ENCODE results near the gene PRSS37. TPM values are rescaled to one million over a fixed set of nuclear protein-coding genes. Genes with fewer than 3 reads are reported as not detected.

Gene PRSS37, protein sequence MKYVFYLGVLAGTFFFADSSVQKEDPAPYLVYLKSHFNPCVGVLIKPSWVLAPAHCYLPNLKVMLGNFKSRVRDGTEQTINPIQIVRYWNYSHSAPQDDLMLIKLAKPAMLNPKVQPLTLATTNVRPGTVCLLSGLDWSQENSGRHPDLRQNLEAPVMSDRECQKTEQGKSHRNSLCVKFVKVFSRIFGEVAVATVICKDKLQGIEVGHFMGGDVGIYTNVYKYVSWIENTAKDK
- not detected in 2 replicates for total RNA-seq (ENCODE audit: low replicate concordance)

DNA sequence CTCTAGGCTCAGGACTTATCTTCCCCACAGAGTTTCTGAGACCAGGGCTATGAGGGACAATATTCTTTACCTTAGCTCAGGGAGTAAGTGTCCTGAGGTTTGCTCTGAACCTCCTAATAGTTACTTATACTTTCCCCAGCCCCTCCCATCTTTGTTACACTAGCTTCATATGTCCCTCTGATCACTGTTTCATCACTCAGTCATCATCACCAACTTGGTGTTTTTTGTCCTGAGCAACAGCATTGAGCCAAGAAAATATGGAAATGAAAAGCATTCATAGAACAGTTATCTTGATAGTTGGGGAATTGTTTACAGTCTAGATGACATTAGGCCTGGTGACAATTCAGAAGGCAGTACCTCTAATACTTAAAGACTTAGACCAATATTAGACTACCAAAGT lies at the start of gene PRSS37:
Gene PRSS37 (minus strand): TSS at position 101 of the 400 bp plus-strand sequence. CDS start 436 bp downstream, outside the sequence.
- Mint-ChIP-seq H3K27me3 (ENCODE audit: insufficient read depth, low read depth) (no peaks in the 10 kb centered on the region), H3K4me3 (no peak within 1 kb of the TSS), H3K9me3 (no peaks in the 10 kb centered on the region), H3K36me3 (no peaks in the 10 kb centered on the region), H3K27ac (no peak within 1 kb of the TSS), H3K4me1 (no peaks in the 10 kb centered on the region)
- no peaks in the 10 kb centered on the region for H3K4me1 ChIP-seq
- H3K9ac ChIP-seq: no peak within 1 kb of the TSS
- no peak for DNase-seq (ENCODE audit: low spot score)
- H3K4me2 ChIP-seq: no peak within 1 kb of the TSS
- no peaks in the 10 kb centered on the region for H3K27me3 ChIP-seq
- H3K36me3 ChIP-seq: no peaks in the 10 kb centered on the region
- no peak within 1 kb of the TSS for H3K27ac ChIP-seq
- no peaks in the 10 kb centered on the region for H3K79me2 ChIP-seq (ENCODE audit: low read depth)
- TF ChIP-seq, protein P1, sequence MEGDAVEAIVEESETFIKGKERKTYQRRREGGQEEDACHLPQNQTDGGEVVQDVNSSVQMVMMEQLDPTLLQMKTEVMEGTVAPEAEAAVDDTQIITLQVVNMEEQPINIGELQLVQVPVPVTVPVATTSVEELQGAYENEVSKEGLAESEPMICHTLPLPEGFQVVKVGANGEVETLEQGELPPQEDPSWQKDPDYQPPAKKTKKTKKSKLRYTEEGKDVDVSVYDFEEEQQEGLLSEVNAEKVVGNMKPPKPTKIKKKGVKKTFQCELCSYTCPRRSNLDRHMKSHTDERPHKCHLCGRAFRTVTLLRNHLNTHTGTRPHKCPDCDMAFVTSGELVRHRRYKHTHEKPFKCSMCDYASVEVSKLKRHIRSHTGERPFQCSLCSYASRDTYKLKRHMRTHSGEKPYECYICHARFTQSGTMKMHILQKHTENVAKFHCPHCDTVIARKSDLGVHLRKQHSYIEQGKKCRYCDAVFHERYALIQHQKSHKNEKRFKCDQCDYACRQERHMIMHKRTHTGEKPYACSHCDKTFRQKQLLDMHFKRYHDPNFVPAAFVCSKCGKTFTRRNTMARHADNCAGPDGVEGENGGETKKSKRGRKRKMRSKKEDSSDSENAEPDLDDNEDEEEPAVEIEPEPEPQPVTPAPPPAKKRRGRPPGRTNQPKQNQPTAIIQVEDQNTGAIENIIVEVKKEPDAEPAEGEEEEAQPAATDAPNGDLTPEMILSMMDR (IDR thresholded peaks at IDR 0.05): no peak
- TF ChIP-seq EZH2 (IDR thresholded peaks at IDR 0.05) (no peak), EZH2phosphoT487 (IDR thresholded peaks at IDR 0.05) (no peak)
- no peaks in the 10 kb centered on the region for H4K20me1 ChIP-seq (ENCODE audit: low read depth)
- H3F3A ChIP-seq (ENCODE audit: low read depth): no peaks in the 10 kb centered on the region
- H3K4me3 ChIP-seq: no peak within 1 kb of the TSS
- no peak within 1 kb of the TSS for H2AFZ ChIP-seq (replicated peaks)
- H3K9me3 ChIP-seq (ENCODE audit: low read depth): no peaks in the 10 kb centered on the region

DNA sequence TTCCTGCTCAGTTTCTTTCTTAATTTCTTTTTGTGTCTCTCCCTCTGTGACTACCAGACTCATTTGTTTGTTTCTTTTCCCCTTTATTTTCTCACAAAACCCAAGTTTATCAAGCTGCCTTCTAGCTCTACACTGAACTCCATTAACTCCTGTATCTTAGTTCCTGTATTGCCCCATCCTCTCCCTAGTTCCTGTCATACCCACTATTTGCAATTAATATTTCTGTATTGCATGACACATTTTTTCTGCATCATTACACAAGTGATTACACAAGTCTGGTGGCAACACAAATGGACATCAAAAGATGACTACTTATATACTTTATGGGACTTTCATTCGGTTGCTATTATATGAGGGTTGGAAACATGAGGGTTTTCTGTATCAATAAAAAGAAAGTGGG lies 48.0 kb upstream of the PRSS37 start:
- H3K27me3 Mint-ChIP-seq (ENCODE audit: insufficient read depth, low read depth): peaks cover 2% of the 10 kb centered on the region
- H3K9me3 ChIP-seq (ENCODE audit: low read depth): no peaks in the 10 kb centered on the region
- H3K4me2 ChIP-seq: no peak overlapping the region
- H3K4me1 Mint-ChIP-seq: no peaks in the 10 kb centered on the region
- H3K36me3 ChIP-seq: no peaks in the 10 kb centered on the region
- no peak overlapping the region for H3K4me3 ChIP-seq
- no peaks in the 10 kb centered on the region for H3K4me1 ChIP-seq
- no peak overlapping the region for H3K9ac ChIP-seq
- H3K27me3 ChIP-seq: no peaks in the 10 kb centered on the region
- TF ChIP-seq, protein P1 (IDR thresholded peaks at IDR 0.05): no peak
- TF ChIP-seq EZH2phosphoT487 (IDR thresholded peaks at IDR 0.05) (no peak), EZH2 (IDR thresholded peaks at IDR 0.05) (no peak)
- no peaks in the 10 kb centered on the region for H4K20me1 ChIP-seq (ENCODE audit: low read depth)
- no peak overlapping the region for H3K4me3 Mint-ChIP-seq
- H3K27ac ChIP-seq: no peak overlapping the region
- H3K36me3 Mint-ChIP-seq: no peaks in the 10 kb centered on the region
- H3F3A ChIP-seq (ENCODE audit: low read depth): no peaks in the 10 kb centered on the region
- no peaks in the 10 kb centered on the region for H3K9me3 Mint-ChIP-seq
- DNase-seq (ENCODE audit: low spot score): no peak
- H2AFZ ChIP-seq (replicated peaks): no peak overlapping the region
- H3K27ac Mint-ChIP-seq: no peak overlapping the region
- no peaks in the 10 kb centered on the region for H3K79me2 ChIP-seq (ENCODE audit: low read depth)

DNA sequence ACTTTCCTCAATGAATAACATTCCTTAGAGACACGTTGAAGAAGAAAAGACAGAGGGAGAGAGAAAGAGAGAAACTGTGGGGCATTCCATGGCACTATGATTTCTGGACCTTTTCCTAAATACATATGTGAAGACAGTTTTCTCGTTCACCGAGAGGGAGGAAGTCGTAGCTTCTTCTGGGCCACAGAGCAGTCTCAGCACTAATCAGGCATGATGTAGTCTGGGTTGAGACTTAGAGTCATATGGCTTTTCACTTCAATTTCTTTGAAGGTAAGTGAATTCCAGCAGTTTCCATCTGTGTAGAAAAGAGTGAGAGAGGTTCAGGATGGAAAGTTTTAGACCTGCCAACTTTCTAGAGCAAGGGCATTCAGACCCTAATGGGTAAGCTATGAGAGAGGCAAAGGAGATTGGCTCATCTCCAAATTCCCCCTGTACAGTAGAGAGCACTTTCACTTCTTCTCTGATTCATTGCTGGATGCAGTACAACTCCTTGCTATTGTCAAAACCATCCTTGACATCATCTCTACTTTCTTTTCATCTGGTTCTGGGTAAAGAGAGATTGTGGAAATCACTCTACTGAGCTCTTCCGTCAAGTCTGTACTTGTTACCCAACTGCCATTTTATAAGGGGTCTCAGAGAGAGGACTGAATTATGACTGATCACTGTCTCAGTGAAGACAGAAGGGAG lies 43.4 kb upstream of the PRSS37 start:
- Histone ChIP-seq H4K20me1 (ENCODE audit: low read depth) (no peaks in the 10 kb centered on the region), H3K4me2 (no peak overlapping the region), H3K4me1 (no peaks in the 10 kb centered on the region), H3K9me3 (ENCODE audit: low read depth) (no peaks in the 10 kb centered on the region), H3K27ac (no peak overlapping the region), H3F3A (ENCODE audit: low read depth) (no peaks in the 10 kb centered on the region), H3K4me3 (no peak overlapping the region), H3K9ac (no peak overlapping the region), H2AFZ (replicated peaks) (no peak overlapping the region), H3K27me3 (no peaks in the 10 kb centered on the region), H3K36me3 (no peaks in the 10 kb centered on the region), H3K79me2 (ENCODE audit: low read depth) (no peaks in the 10 kb centered on the region)
- Mint-ChIP-seq H3K36me3 (no peaks in the 10 kb centered on the region), H3K4me1 (no peaks in the 10 kb centered on the region), H3K27me3 (ENCODE audit: insufficient read depth, low read depth) (peaks cover 2% of the 10 kb centered on the region), H3K4me3 (no peak overlapping the region), H3K27ac (no peak overlapping the region), H3K9me3 (peaks cover 2% of the 10 kb centered on the region)
- no peak for DNase-seq (ENCODE audit: low spot score)
- TF ChIP-seq EZH2phosphoT487 (IDR thresholded peaks at IDR 0.05): no peak
- no peak for TF ChIP-seq EZH2 (IDR thresholded peaks at IDR 0.05)
- TF ChIP-seq, protein P1 (IDR thresholded peaks at IDR 0.05): no peak

All from neural progenitor cell (in vitro differentiated cells).